ENCODE results near the gene GSTO2.

Gene GSTO2

DNA sequence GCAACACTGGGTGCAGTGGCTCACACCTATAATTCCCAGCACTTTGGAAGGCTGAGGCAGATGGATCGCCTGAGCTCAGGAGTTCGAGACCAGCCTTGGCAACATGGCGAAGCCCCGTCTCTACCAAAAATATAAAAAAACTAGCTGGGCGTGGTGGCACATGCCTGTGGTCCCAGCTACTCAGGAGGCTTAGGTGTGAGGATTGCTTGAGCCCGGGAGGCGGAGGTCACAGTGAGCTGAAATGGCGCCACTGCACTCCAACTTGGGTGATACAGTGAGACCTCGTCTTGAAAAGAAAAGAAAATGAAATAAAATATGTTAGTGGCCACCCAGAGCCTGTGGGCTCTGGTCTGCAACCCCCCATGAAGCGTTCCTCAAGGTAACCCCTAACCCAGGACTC lies 55.9 kb downstream of the GSTO2 start:
- no peak for FAIRE-seq
- DNase-seq (ENCODE audit: low spot score), result no peak

DNA sequence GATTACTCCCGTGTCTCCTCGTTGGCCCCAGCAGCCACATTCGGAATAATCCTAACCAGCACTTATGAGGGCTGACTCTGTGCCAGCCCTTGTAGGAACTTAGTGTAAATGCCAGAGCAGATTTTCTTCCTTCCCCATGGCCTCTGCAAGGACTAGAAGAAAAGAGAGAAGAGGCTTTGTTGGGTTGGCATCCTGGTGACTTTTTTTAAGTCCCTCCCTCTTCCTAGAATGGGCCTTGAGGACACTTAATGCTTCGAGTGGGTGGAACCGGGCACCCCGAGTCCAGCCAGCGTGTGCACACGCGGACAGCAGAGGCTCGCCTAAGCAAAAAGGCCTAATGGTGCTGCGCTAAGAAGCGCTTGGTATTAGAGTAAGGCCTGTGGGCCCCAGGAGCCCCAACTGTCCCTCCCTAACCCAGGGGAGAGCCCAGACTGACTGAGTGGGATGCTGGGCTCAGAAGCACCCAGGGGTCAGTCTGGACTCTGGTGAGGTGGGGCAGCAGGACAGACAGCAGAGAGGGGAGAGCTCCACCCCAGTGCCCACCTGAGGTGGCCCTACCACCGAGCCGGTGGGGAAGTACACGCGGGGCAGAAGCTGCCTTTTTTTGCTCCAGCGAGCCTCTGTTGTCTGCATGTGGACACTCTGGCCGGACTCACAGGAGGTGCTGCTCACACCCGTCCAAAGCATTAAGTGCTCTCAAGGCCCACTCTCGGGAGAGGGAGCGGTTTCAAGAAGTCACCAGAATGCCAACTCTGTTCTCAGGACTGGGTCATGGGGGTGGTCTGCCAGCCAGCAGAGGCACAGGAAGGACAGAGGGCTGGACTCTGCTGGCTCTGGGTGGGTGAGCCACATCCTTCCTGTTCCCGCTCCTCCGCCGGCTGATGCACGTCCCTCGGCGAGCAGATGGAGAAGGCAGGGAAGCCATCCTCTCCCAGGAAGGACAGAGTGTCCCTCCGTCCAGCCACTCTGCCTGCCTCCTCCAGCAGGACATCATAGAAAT lies 56.8 kb downstream of the GSTO2 start:
- FAIRE-seq (no peak), DNase-seq (ENCODE audit: low spot score) (no peak)

DNA sequence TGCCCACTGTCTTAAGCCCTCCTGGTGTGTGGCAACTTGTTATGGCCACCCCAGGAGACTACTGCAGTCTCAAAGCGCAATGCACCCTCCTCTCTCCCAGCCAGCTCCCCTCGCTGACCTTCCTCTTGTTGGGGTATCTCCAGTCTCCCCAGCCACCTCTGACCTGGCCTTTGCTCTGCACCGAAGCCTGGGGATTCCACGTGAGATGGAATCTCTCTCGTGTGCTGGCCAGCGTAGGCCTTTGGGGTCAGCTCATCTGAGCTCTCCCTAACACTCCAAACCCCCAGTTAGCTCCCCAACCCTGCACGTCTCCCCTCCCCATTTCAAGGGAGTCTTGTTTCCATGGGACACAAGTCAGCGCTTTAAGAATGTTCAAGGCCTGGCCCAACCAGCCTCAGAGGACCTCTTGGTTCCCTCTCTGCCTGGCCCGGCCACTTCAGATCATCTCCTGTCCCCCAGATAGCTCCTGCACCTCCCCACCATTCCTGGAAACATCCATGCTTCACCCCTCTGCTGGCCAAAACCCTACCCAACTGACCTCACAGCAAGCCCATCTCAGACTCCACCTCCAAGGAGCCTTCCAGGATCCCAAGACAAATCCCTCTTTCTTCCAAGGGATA lies 58.1 kb downstream of the GSTO2 start:
- FAIRE-seq (no peak), DNase-seq (ENCODE audit: low spot score) (no peak)

DNA sequence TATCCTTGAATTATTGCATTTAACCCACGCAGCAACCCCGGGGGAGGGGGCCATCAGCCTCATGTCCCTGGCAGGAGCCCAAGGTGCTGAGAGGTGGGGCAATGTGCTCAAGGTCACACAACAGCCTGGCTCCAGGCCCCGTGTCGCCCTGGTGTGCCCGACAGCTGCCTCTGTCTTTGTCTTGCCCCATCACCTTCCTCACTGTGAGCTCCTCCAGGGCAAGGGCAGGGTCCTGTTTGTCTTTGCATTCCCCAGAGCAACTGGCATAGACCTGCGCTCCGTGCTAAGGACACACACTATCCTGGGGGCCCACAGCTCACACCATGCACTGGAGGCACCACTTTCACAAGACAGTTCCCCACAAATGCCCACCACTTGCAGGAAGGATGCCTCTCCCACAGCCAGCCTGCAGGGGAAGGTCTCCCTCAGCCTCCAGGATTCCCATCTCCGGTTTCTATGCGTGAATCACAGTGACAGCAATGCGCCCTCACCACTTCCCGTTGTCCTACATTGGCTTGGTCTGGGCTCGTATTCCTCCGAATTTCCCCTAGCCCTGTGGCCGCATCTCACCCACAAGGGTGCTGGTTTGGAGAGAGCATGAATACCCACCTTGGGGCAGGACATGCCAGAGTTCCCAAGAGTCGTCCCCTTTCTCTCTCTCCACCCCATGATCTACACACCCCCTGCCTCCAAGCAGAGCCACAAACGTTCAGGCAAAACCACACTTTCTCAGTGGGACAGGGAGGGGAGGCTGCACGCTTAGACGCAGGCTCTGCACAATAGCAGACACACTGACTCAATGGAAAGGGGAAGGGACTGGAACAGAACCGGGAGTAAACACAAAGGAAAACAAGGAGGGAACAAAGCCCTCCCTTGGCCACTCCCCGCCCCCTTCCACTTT lies 59.0 kb downstream of the GSTO2 start:
- DNase-seq (ENCODE audit: low spot score), result peak; percentile 73

DNA sequence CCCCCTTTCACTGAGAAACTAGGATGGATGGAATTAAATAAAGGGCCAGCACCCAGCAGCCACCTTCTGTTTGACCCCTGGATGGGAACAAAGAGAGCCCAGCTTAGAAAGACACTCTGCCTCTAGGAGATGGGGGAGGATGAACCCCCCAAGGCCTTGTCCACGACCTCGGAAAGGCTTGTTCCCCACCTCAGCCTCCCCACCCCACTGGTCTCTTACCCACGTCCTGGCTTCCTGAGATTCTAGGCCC lies 59.6 kb downstream of the GSTO2 start:
- FAIRE-seq (no peak), DNase-seq (ENCODE audit: low spot score) (no peak)

More for the DNA sequence above, 59.0 kb downstream of the GSTO2 start:
- FAIRE-seq, result peak; percentile 5

DNA sequence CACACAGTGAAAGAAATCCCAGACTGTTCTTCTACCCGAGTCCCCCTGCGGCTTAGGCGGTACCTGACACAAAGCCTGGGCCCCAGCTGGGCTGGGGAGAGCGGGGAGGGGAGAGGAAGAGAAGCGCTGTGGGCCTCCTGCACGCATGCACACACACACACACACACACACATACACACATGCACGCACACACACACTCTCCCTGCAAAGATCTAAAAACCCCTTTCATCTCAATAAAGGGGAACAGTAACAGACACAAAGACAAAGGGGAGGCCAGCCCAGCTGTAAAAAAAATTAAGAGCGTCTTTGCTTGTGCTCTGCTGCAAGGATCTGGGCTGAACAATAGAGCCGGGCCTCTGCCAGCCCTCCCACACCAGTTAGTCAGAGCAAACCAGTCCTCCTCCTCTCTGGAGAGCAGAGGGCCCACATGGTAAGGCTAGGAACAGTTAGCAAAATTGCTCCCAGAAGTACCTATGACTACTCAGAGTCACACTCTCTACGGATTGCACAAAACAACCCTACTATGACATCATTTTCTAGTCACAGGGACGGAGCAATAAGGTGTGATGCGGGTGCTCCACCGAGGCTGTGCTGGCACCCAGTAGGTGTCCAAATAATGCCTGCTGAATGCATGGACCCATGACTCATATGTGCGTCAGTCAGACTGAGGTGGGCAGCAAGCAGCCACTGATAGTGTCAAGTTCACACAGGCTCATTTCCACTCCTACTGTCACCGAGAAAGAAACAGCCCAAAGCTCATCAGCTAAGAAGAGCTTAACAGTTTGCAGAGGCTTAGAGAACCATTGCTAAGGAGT lies 60.1 kb downstream of the GSTO2 start:
- peak; percentile 80 for DNase-seq (ENCODE audit: low spot score)
- no peak for FAIRE-seq

DNA sequence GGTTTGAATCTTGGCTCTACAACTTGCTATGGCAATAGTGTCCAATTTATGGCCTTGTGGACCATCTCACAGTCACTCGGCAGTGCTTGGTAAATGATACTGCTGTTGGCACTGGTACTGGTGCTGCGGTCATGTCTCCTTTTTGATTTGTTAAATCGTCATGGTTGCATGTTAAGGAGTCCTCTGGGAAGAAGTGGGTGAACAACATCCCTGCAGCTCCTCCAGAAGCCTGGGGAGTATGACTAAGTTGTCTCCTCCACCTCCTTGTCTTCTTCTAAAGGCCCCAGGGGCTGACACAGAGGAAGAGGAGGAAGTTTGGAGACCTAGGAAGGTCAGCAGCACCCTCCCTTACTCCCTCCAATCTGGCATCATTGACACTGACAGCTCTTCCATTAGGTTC lies 60.8 kb downstream of the GSTO2 start:
- no peak for FAIRE-seq
- no peak for DNase-seq (ENCODE audit: low spot score)

DNA sequence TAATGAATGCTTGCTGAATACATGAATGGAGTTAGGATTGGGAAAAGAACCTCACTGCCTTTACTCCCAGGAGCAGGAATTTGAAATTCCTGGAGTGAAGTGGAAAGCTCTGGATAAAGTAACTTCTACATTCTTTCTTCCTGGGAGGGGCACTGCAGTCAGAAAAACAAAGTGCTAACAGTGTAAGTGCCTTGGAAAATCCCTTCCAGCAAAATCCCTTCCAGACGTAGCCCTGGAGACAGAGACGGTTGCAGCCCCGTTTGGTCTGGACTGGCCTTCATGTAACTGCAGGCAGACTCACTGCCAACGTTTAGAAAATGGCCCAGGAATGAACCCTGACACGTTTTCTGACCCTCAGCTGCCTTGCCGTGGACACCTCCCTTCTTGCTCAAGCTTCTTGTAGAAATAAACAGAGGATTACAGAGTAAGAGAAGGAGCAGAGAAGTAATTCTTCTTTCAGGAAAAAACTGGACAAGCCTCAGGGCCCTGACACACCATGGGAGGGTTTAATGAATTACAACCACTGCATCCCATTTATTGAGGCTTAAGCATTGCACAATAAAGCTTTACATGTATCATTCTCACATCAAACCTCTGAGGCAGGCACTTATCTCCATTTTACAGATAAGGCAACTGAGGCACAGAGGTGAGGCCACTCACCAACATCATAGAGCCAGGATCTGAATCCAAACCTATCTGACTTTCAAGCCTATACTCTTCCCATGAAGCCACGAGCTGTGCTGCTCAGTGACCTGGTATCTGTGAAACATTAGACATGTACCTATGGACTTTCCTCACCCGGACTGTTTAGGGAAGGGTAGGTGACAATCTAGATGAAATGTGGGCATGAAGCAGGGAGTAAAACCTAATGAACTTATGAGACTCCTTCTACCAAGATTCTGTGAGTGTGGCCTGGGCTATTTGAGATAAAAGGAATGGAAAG lies 61.5 kb downstream of the GSTO2 start:
- DNase-seq (ENCODE audit: low spot score), result no peak
- no peak for FAIRE-seq

DNA sequence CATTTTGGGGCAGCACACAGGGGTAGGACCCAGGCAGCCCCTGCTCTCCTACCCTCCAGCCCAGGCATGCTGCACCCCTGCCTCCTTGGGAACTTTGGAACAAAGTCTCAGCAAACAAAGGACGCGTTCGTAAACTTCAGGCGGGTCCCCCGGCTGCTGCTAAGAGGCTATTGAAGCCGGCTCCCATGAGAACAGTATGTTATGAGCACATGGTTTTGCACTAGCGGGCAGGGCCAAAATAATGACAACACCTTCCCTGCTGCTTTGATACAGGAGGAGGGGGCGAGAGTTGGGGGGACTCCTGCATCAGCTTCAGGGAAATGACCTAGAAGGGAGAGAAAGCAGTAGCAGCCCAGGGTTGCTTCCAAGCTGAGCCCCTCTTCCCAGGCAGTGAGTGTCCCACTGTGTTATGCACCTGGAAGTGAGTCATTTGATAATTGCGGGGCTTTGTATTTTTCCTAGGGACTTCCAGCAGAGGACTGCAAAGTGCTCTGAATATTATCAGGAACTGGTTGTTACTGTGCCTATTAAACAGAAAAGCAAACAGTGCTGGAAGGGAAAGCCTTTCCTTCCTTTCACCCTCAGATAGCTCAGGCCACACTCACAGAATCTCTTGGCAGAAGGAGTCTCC lies 62.3 kb downstream of the GSTO2 start:
- FAIRE-seq, result no peak

DNA sequence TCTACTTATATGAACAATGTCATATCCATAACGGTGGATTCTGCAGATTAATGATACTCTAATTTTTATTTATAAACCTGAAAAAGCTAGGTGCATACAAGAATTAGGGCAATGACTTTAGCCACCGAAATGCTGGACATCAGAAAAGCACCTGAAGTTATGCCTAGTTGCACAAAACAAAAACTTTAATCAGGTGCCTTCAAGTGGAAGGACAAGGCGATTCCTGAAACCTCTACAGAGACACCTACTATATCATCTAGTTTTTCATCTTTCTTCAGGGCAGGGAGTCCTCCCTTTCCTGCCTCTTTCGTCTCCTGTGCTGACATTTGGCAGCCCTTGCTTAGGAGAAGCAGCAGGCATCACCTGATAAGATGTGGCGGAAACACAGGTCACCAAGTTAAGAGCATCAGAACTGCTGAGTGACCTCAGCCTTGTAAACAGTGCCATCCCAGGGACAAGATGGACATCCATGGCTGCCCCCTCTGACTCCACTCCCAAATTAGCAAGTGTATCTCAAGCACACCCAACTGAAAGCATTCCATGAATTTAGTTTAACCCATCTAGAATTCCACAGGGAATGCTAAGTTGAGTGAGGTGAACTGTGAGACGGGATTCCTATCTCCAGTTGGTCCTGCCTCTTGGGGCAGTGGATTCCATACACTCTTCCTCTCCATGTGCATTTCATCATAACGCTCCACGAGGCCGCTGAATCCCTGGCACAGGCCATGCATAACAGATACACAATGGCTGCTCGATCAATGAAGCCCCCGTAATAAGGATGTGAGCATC lies 63.5 kb downstream of the GSTO2 start:
- FAIRE-seq, result no peak

More for the DNA sequence above, 62.3 kb downstream of the GSTO2 start:
- peak; percentile 25 for DNase-seq (ENCODE audit: low spot score)

DNA sequence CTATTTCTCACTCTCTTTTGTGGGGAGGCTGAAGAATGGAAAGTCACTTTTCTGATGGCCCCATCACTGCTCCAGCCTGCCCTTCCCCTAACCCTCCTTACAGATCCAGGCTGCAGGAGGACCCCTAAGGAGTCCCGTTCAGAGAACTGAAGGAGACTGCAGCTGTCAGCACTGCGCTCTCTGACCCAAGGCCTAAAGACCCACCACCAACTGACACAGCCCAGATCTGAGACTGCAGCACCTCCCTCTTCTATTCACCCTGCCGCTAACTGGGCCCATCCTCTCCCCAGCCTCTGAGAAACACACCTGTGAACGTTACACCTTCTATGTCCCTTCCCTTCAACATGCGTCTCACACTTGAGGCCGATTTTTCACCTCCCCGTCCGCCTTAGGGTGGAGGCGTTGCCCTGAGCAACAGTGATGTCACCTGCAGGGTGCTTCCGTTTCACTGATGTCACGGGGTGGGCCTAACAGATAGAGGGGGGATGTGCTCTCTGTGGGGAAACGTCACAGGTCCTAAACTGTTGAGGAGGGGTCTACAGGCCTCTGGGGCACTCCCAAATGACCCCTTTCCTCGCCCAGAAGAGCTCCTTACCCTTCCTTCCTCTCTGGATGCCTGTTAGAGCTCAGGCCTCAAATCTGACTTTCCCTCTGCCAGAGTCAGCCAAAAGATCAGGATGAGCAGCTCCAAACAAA lies 64.2 kb downstream of the GSTO2 start:
- no peak for FAIRE-seq
- DNase-seq (ENCODE audit: low spot score), result no peak

More for the DNA sequence above, 63.5 kb downstream of the GSTO2 start:
- DNase-seq (ENCODE audit: low spot score), result no peak

DNA sequence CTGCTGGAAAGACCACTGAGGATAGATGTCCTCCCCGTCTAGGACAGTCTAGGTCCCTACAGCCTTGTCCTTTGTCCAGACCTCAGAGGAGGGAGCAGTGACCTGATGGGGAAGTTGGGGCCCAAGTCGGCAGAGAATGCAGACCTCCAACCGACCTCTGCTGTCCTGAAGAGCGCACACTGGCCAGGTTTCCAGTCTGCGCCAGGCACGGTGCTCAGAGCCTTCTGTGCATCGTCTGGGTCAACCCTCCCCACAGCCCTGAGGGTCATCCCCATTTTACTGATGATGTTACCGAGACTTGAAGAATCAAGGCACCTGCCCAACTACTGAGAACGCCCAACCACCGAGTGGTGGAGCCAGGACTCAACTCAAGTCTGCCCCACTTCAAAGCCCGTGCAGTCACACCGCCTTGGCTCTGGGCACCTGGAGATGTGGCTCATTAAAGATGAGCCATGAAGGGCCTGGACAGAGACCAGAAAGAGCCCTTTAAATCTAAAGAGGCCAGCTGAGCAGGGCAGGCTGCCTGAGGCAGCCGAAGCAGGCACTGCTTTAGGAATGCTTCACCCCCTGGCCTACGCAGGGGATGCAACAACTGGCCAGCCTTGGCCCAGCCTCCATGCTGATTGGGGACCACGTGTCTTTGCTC lies 64.9 kb downstream of the GSTO2 start:
- no peak for DNase-seq (ENCODE audit: low spot score)
- FAIRE-seq, result no peak

DNA sequence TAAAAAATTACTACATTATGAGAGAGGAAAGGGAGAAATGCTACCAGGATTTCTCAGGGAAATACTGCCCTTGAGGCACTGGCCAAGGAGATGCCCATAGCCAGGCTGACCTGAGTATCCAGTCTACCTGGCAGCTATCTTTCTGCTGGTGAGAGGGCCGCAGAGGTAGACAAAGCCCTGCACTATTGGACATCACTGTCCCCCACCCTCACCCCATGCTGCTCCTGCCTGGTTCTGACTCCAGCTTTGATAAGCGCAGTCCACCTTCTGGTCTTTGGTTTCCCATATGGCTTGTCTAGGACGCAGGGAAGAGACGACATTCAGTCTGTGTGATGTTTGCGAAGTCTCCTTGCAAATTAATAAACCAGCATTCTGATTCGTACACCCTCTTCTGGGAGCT lies 65.6 kb downstream of the GSTO2 start:
- DNase-seq (ENCODE audit: low spot score), result no peak

DNA sequence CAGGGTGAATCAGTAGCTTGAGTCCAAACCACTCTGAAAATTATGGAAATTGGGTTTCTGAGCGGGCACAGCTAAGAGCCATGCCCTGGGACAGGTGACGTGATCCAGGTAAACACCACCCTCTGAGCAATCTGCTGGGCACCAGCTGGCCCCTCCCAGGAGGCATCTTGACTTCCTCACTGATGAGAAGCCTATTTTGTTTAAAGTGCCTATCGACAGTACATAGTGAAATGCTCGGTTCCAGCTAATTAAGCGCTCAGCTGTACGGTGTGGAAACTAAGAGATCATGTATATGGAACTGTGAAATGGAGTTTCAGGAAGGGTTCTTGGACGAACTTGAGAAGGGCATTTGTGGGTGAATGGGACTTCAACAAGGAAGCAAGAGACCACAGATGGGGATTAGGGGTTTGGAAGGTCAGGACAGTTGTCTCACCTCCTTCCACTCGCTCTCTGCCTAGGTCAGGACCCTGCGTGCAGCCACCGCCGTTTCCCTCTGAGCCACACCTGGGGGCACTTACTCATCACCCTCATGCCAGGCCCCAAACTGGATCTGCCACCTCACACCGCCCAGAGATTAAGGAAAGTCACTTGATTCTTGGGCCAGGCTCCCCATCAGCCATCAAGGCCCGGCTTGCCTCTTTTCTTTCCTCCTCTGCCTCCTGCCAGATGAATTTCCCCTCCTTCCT lies 66.1 kb downstream of the GSTO2 start:
- no peak for DNase-seq (ENCODE audit: low spot score)
- no peak for FAIRE-seq

More for the DNA sequence above, 65.6 kb downstream of the GSTO2 start:
- no peak for FAIRE-seq

DNA sequence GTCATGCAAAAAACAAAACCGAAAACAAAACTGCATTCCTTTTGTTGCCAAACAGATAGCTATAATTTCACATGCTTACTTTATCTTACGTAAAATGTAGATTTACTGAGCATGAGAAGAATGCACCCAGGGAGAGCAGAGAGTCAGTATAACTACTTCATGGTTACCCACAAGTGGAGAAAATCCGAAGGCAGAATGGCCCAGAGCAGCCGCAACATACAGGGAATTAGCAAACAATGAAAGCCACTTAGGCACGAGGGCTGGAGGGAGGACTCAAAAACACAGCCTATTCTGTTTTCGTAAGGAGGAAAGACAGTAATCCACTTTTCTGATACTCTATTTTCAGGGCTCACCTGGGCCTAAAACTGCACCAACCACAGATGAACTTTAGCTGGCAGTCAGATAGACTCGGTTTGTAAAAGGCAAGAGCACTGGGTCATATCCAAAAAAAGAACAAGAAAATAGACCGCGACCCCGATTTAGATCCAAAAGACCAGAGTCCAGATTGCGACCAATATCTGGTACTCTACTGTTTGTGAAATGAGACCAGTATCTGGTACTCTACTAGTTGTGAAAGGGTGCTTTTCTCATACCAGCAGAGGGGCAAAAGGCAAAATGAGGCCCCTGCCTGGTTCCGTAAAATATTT lies 68.0 kb downstream of the GSTO2 start:
- DNase-seq (ENCODE audit: low spot score) (no peak), FAIRE-seq (no peak)

DNA sequence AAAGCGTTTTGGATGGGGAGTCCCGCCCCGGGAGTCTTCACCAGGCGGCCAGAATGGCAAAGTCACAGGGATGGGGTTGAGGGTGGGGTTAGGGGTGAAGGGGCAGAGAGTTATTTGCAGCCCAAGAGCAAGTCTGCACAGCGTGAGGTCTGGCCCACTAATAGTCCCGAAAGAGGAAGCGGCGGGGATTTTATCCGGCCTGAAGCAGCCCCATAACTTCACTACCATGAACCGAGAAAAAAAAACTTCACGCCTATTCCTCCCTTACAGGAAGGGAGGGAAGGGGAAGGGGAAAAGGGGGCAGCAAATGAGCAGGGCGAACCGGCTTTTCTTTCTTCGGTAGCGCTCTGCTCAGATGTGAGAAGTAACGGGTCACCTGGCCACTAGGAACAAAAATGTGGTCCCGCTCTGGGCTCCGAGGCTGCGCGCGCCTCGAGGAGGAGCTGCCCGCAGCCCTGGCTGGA lies 68.6 kb downstream of the GSTO2 start:
- peak; percentile 55 for DNase-seq (ENCODE audit: low spot score)
- no peak for FAIRE-seq

Data from urothelium cell line (cell line).